HG02798 (cell line): ENCODE measurements around the gene FERMT3.
A peak's percentile ranks its signal among the peaks of the same experiment; 100 is the strongest.

ENCODE experiments used
- ATAC-seq: cut with Tn5 transposase; IDR thresholded peaks from one replicate; pipeline ENCODE4 v1.9.1; 2021; ENCODE audit warnings: mild to moderate bottlenecking; ENCODE audit not compliant: unreplicated experiment, poor library complexity

FERMT3 gene

GRCh38 chr11:64185693-64186491, 20.6 kb upstream of the FERMT3 start, which contains the start of gene STIP1:
Gene STIP1 (plus strand): TSS chr11:64186171. CDS start chr11:64186262, 91 bp downstream.
- peak; percentile 89 for ATAC-seq

GRCh38 chr11:64186492-64187165, 19.9 kb upstream of the FERMT3 start:
- ATAC-seq = no peak

DNA sequence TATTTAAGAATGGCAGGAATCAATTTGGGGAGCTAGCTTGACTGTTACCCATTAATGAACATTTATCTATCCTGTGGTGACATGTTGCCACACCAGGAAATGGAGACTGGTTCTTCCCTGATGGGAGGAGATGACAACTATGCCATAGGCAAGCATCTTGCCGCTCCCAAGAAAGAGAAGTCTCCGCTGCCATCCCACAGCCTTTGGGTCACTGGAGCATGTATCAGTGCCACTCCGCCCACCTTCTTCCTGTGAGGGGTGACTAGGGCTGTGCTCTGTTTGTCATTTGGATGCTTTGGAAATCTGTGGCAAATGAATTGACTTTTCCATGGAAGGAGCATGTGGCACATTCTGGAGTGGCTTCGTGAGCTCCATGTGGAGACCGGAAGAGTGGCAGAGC, 14.1 kb upstream of the FERMT3 start:
- no peak for ATAC-seq

DNA sequence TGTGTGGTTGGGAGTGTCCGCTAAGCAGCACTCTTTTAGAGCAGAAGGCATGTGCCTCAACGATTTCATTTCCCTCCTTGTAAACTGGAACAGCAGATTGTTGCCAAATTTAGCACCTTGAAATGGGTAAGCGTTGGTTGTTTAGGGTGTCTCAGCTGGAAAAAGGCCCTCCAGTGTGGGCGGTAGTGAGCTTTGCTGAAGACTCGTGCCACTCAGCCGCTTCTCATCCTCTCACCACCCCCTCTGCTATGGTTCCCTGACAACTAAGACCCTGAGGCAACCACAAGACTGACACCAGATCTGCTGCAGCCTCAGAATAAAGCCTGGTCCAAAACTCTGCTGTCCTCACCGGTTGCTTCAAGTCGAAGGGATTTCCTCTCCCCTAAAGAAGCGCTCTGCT, 9.9 kb upstream of the FERMT3 start:
- ATAC-seq = no peak

DNA sequence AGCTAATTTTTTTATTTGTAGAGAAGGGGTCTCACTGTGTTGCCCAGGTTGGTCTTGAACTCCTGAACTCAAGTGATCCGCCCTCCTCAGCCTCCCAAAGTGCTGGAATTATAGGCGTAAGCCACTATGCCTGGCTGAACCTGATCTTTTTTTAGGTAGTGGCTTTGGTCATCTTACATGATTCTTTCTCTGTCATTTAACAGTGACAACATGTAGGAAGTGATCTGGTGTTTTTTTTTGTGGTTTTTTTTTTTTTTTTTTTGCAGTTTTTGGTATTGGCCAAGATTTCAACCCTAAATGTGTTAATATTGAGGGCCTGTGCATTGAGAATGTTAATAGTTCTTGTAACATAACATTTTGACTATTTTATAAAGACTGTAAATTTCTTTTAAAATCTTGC, 8.0 kb upstream of the FERMT3 start:
- no peak for ATAC-seq

DNA sequence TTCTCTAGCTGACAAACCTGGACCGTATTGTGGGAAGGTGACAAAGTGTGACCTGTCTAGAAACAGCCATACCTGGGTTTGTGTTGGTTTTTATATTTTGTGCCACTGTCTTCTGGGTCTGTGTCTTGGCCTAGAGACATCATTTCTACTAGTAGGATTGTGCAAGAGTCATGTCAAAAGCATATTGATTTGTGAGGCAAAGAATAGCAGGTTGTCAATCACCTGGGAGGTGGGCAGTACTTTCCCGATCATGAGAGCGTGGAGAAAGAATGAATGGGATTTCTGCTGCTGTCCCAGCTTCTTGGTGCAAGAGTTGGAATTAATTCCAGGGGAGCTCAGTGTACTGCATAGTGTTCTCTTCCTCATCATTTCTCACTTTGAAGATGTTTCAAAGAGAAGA, 5.0 kb upstream of the FERMT3 start:
- ATAC-seq = no peak

DNA sequence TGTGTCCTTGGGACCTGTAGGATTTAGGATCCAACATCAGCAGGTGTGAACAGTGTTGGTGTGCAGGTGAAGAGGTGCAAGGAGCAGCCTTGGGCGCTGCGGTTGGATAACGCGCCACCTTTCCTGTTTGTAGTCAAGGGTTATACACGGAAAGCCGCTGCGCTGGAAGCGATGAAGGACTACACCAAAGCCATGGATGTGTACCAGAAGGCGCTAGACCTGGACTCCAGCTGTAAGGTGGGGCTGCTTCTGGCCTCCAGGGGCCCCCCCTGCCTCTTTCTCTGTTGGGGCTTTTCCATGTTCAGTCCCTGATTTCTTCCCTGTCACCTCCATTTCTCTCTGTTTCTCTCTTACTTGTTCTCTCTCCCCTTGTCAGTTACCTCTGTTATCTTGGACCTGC, 3.5 kb upstream of the FERMT3 start:
- ATAC-seq = no peak

DNA sequence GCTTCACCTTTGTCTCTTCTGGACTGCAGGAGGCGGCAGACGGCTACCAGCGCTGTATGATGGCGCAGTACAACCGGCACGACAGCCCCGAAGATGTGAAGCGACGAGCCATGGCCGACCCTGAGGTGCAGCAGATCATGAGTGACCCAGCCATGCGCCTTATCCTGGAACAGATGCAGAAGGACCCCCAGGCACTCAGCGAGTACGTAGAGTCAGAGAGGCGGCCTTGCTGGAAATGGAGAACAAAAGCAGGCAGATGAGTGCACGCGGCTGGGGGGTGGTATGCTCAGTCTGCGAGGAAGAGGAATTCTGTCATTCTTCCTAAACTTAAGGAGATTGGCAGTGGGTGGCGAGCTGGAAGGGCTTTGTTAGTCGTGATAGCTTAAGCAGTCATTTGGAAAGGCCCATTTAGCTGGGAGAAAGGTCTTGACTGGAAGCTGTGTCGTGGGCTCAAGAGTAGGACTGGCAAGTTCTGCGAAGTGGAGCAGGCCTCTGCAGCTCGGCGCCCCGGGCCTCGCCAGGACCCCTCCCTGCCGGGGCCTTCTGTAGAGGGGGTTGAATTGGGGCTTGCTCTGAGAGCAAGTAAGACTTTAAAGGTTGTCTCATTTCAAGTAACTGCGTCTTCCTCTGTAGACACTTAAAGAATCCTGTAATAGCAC, 3.0 kb upstream of the FERMT3 start:
- ATAC-seq = no peak

- ATAC-seq = no peak
Observed at GRCh38 chr11:64204080-64204440, 2.5 kb upstream of the FERMT3 start.

GRCh38 chr11:64204464-64204989, 2.0 kb upstream of the FERMT3 start:
- no peak for ATAC-seq

DNA sequence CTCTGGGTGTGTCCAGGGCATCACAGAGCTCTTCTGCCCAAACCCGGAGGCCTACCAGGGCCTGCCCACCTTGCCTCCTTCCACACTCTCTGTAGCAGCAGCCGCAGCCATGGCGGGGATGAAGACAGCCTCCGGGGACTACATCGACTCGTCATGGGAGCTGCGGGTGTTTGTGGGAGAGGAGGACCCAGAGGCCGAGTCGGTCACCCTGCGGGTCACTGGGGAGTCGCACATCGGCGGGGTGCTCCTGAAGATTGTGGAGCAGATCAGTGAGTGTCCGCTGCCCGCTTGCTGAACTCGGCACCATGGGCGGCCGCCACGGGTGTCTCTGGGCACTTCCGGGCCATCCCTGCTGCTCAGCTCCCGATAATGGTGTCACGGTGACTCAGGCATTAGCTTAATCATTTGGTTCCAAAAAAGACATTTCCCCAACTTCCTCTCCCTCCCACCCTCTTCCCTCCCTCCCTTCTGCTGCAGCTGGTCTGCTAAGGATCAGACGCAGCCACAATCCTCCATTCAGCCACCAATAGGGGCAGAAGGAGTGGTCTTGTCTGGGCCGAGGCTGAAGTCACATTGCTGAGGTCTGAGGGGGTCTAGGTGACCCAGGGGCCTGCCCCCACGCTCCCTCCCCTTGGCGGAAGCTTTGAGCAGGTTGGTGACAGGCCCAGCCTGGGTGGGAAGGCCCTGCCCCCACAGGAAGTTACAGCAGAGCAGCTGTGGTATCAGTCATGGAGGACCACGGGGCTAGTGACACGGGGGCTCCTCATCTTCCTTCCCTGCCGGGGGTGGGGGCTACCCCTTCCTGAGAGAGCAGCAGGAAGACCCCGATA, 950 bp downstream of the FERMT3 start:
- peak; percentile 53 for ATAC-seq

DNA sequence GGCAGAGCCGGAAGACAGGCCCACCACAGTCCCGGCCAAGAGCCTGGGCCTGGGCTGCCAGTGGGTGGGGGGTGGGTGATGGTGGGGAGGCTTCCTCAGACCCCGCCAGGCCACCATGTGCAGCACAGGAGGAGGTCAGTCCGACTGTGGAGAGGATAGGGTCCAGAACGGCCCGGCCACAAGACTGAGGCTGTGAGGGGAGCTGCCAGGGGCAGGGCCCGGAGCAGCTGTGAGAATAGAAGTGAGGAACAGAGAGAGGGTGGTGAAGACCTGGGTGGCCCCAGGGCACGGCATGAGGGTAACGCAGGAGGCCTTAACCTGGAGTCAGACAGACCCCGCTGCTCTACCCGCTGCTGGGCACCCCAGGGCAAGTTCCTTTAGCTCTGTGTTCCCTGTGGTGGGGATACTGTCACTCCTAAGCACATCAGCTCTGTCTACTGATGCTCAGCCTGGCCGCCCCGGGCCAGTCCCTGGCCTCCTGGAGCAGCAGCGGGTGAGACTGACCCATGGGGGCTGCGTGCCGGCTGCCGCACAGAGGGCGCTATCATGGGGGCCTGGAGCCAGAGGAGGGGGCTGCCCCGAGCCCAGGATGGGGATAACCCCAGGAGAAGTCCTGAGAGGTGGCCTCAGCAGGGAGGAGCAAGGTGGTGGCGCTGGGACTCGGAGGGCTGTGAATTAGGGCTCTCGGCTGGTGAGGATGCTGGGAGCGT, 1.7 kb downstream of the FERMT3 start:
- no peak for ATAC-seq

GRCh38 chr11:64208796-64209562, 2.5 kb downstream of the FERMT3 start:
- no peak for ATAC-seq

DNA sequence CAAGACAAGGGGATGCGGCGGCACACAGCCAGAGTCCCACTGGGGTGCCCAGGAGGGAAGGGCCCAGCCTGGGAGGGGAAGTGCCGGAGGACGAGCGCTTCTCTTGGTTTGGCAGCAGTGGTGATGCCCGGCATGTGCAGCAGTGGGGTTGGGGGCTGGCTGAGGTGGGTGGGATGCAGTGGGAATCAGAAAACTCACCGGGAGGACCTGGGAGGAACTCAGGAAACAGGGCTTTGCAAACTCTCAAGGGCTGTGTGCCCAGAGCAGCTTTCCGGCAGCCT, 3.0 kb downstream of the FERMT3 start:
- ATAC-seq = no peak

DNA sequence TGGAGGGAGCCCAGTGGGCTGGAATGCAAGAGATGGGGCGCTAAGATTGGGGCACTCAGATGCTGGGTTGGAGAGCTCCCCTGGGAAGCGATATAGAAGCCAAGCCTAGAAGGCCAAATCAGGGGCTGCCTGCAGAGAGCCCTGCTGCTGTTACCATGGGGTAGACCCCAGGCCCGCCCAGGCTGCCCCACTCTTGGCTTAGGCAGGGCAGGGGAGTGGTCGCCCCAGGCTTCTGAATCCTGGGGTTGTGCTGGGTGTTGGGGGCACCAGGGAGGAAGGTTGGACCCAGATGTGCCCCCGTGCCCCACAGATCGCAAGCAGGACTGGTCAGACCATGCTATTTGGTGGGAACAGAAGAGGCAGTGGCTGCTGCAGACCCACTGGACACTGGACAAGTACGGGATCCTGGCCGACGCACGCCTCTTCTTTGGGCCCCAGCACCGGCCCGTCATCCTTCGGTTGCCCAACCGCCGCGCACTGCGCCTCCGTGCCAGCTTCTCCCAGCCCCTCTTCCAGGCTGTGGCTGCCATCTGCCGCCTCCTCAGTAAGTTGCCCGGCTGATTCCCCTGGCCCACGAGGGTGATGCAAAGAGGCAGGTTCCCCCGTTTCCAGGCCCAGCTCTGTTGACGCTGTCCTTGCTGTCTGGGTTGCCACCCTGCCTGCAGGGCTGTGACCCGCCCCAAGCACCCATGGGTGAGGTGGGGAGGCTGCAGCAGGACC, 3.9 kb downstream of the FERMT3 start:
- ATAC-seq = no peak

GRCh38 chr11:64211181-64211872, 4.8 kb downstream of the FERMT3 start:
- no peak for ATAC-seq

GRCh38 chr11:64216879-64217278, 10.4 kb downstream of the FERMT3 start:
- no peak for ATAC-seq
